Common myeloid progenitor, CD34-positive (primary cell): Measurements from ENCODE around the gene IL22RA1.

Source experiments
- CTCF ChIA-PET: fragments of 350-600 bp; sonication (Branson Sonifier 250); formaldehyde crosslinking; loops from one replicate; lab custom pipeline; 2021; ENCODE audit warnings: antibody characterized with exemption; lab: Charles Lee
- POLR2A ChIA-PET: fragments of 350-600 bp; sonication (Branson Sonifier 250); formaldehyde crosslinking; loops from one replicate; lab custom pipeline; 2021; ENCODE audit warnings: antibody characterized with exemption; lab: Charles Lee
- DNase-seq, 3 donors: peaks; one replicate each; pipeline versions ENCODE4 v3.0.0 to v3.0.0-alpha.2; 2013
- H3K27ac ChIP-seq, 2 experiments: 1 replicate in 1 of 2; 2 replicates in 1 of 2; pipeline ENCODE4 v1.7.0; 2013; ENCODE audit warnings: inconsistent platforms in 2 of 2, low read length in 2 of 2, mild to moderate bottlenecking in 2 of 2, low read depth in 1 of 2, moderate library complexity in 1 of 2; ENCODE audit not compliant: severe bottlenecking in 2 of 2, insufficient read depth in 1 of 2, poor library complexity in 1 of 2
- H3K27me3 ChIP-seq, 5 experiments: replicated peaks in 2 of 5; 1 replicate in 3 of 5; 2 replicates in 2 of 5; pipeline versions ENCODE4 v1.6.1 to v1.7.0; 2013; ENCODE audit warnings: low read length in 4 of 5, mild to moderate bottlenecking in 2 of 5, moderate library complexity in 2 of 5, inconsistent platforms in 1 of 5; ENCODE audit not compliant: insufficient read depth in 5 of 5, control insufficient read depth in 4 of 5
- H3K36me3 ChIP-seq, 4 experiments: 1 replicate in 2 of 4; 2 replicates in 2 of 4; pipeline versions ENCODE4 v1.6.1 to v1.7.0; 2013; ENCODE audit warnings: low read length in 3 of 4, control low read depth in 1 of 4, mild to moderate bottlenecking in 1 of 4; ENCODE audit not compliant: control insufficient read depth in 4 of 4, insufficient read depth in 4 of 4
- H3K4me1 ChIP-seq, 4 experiments: 1 replicate in 3 of 4; 2 replicates in 1 of 4; pipeline versions ENCODE4 v1.6.1 to v1.7.1; 2013; ENCODE audit warnings: low read length in 3 of 4, mild to moderate bottlenecking in 3 of 4, control low read depth in 1 of 4, inconsistent platforms in 1 of 4, moderate library complexity in 1 of 4; ENCODE audit not compliant: control insufficient read depth in 4 of 4, insufficient read depth in 4 of 4; ENCODE audit errors: control extremely low read depth in 1 of 4
- H3K4me3 ChIP-seq, 7 experiments: 1 replicate in 4 of 7; 2 replicates in 3 of 7; pipeline versions ENCODE4 v1.5.1 to v1.7.0; 2013; ENCODE audit warnings: mild to moderate bottlenecking in 7 of 7, low read length in 6 of 7, moderate library complexity in 6 of 7, inconsistent platforms in 2 of 7, low read depth in 2 of 7, control low read depth in 1 of 7; ENCODE audit not compliant: insufficient read depth in 4 of 7, control insufficient read depth in 1 of 7; ENCODE audit errors: extremely low read depth in 1 of 7
- H3K9me3 ChIP-seq, 5 experiments: 1 replicate in 4 of 5; 2 replicates in 1 of 5; pipeline versions ENCODE4 v1.6.1 to v1.7.1; 2013; ENCODE audit warnings: low read length in 4 of 5, mild to moderate bottlenecking in 2 of 5, inconsistent platforms in 1 of 5, low read depth in 1 of 5, moderate library complexity in 1 of 5; ENCODE audit not compliant: control insufficient read depth in 4 of 5, insufficient read depth in 2 of 5; ENCODE audit errors: control extremely low read depth in 1 of 5
- WGBS: methylation state at CpG from one replicate; pipeline ENCODE4 v1.1.5; 2013; ENCODE audit not compliant: insufficient coverage; 5-methylcytosine and 5-hydroxymethylcytosine counted together

The IL22RA1 gene

GRCh38 chr1:24178407-24178806 lies 35.5 kb upstream of the IL22RA1 start:
- WGBS, result 100% methylated on average over 1 of the region's 3 CpGs
- DNase-seq, result no peak
- CTCF ChIA-PET, result interaction anchor here (1.7 kb wide), 1 partner anchor 213 kb away, joined by 5 read pairs; no protein-coding TSS in a partner anchor
- Histone ChIP-seq H3K9me3 (peaks cover 0 to 7% (median 0%) of the 10 kb centered on the region in 5 experiments), H3K27me3 (peaks cover 0 to 15% (median 2%) of the 10 kb centered on the region in 5 experiments), H3K4me1 (no peaks in the 10 kb centered on the region), H3K36me3 (no peaks in the 10 kb centered on the region), H3K27ac (no peak overlapping the region), H3K4me3 (no peak overlapping the region)
- POLR2A ChIA-PET, result no interaction called here

GRCh38 chr1:24177161-24177560 lies 34.2 kb upstream of the IL22RA1 start:
- Histone ChIP-seq H3K9me3 (peaks cover 0 to 7% (median 0%) of the 10 kb centered on the region in 5 experiments), H3K27ac (no peak overlapping the region), H3K4me1 (no peaks in the 10 kb centered on the region), H3K4me3 (no peak overlapping the region), H3K36me3 (no peaks in the 10 kb centered on the region), H3K27me3 (peaks cover 0 to 15% (median 2%) of the 10 kb centered on the region in 5 experiments)
- no peak for DNase-seq
- WGBS, result 90% methylated on average over 8 of the region's 10 CpGs
- POLR2A ChIA-PET, result no interaction called here
- CTCF ChIA-PET, result no interaction called here

- Histone ChIP-seq H3K4me3 (no peak overlapping the region), H3K27me3 (peaks cover 0 to 15% (median 2%) of the 10 kb centered on the region in 5 experiments), H3K27ac (no peak overlapping the region), H3K4me1 (no peaks in the 10 kb centered on the region), H3K36me3 (no peaks in the 10 kb centered on the region), H3K9me3 (peaks cover 0 to 7% (median 0%) of the 10 kb centered on the region in 5 experiments)
- 98% methylated on average over 4 of the region's 6 CpGs for WGBS
- POLR2A ChIA-PET, result no interaction called here
- no peak for DNase-seq
- CTCF ChIA-PET, result no interaction called here
Measured at GRCh38 chr1:24175033-24175755, 32.3 kb upstream of the IL22RA1 start.

GRCh38 chr1:24173638-24174575 lies 31.0 kb upstream of the IL22RA1 start:
- CTCF ChIA-PET, result no interaction called here
- H3K27me3 ChIP-seq, result peaks cover 0 to 8% (median 0%) of the 10 kb centered on the region in 5 experiments
- H3K4me1 ChIP-seq, result no peaks in the 10 kb centered on the region
- no peak for DNase-seq
- 90% methylated on average over 5 of the region's 5 CpGs for WGBS
- H3K4me3 ChIP-seq, result no peak overlapping the region
- H3K27ac ChIP-seq, result no peak overlapping the region
- H3K36me3 ChIP-seq, result no peaks in the 10 kb centered on the region
- POLR2A ChIA-PET, result no interaction called here
- peaks cover 0 to 7% (median 0%) of the 10 kb centered on the region in 5 experiments for H3K9me3 ChIP-seq

- 96% methylated on average over 5 of the region's 5 CpGs for WGBS
- Histone ChIP-seq H3K27me3 (peaks cover 0 to 8% (median 0%) of the 10 kb centered on the region in 5 experiments), H3K4me3 (no peak overlapping the region), H3K36me3 (no peaks in the 10 kb centered on the region), H3K4me1 (no peaks in the 10 kb centered on the region), H3K27ac (no peak overlapping the region), H3K9me3 (peaks cover 0 to 7% (median 0%) of the 10 kb centered on the region in 5 experiments)
- DNase-seq, result no peak
- ChIA-PET CTCF (no interaction called here), POLR2A (interaction anchor here (0.6 kb wide), 1 partner anchor 294 kb away, joined by 3 read pairs; no protein-coding TSS in a partner anchor)
Measured at GRCh38 chr1:24172598-24172997, 29.7 kb upstream of the IL22RA1 start.

GRCh38 chr1:24169286-24169685 lies 26.3 kb upstream of the IL22RA1 start:
- peaks cover 0 to 4% (median 0%) of the 10 kb centered on the region in 5 experiments for H3K27me3 ChIP-seq
- CTCF ChIA-PET, result interaction anchor here (0.7 to 1.4 kb wide), 3 partner anchors 11 to 35 kb away, joined by 3 to 4 read pairs (median 4); no protein-coding TSS in a partner anchor
- peaks cover 0 to 5% (median 0%) of the 10 kb centered on the region in 5 experiments for H3K9me3 ChIP-seq
- no peak overlapping the region for H3K27ac ChIP-seq
- no peaks in the 10 kb centered on the region for H3K36me3 ChIP-seq
- H3K4me3 ChIP-seq, result no peak overlapping the region
- 96% methylated on average over 10 of the region's 12 CpGs for WGBS
- POLR2A ChIA-PET, result no interaction called here
- DNase-seq, result no peak
- no peaks in the 10 kb centered on the region for H3K4me1 ChIP-seq
